GM12892 (cell line): ENCODE data around the gene C3orf52.
A peak's percentile ranks its signal among the peaks of the same experiment; 100 is the strongest.

Source experiments
- DNase-seq: peaks from one replicate; pipeline ENCODE4 v3.0.0; 2011; ENCODE audit not compliant: insufficient read length
- FAIRE-seq: peaks from 2 replicates; lab custom pipeline; 2011; peaks lifted over from hg19 to GRCh38; lab: Jason Lieb, UNC
- POLR2A ChIP-seq: IDR thresholded peaks from 2 replicates; pipeline ENCODE4 v1.6.1; 2011; ENCODE audit warnings: low read depth, low read length, control low read depth
- POLR2AphosphoS5 ChIP-seq: IDR thresholded peaks from 2 replicates; pipeline ENCODE4 v1.6.1; 2011; ENCODE audit warnings: low read depth, low read length, control low read depth
- TAF1 ChIP-seq: IDR thresholded peaks from 2 replicates; pipeline ENCODE4 v1.6.1; 2011; ENCODE audit warnings: low read depth, mild to moderate bottlenecking, control low read depth, low read length, borderline replicate concordance

The C3orf52 gene

DNA sequence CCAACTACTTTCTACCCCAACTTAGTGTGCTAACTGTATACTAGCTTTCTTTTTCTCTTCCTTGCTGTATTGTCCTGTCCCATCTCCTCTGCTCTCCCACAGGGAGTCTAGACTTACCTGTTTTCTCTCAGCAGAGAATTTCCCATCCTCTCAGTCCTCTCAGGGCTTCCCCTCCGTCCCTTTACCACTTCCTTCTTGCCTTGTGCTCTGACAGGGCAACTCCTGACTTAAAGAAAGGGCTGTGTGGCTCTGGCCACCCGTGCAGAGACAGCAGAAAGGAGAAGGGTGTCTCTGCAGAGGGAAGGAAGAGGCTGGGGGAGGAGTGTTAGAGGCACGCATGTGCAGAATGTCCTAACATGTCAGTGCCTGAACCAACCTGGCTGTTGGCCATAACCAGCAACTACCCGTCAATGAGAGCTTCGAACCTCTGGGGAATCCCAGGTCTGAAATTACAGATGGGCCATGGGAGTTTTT is 46.8 kb downstream of the C3orf52 start, which contains the start of gene GCSAM:
Gene GCSAM (minus strand): TSS at position 274 of the 474 bp plus-strand sequence. CDS start 128 bp downstream, at position 146.
- FAIRE-seq (peak; percentile 100), DNase-seq (no peak)
- TF ChIP-seq TAF1 (peak; percentile 97), POLR2AphosphoS5 (peak; percentile 94), POLR2A (peak; percentile 93)

DNA sequence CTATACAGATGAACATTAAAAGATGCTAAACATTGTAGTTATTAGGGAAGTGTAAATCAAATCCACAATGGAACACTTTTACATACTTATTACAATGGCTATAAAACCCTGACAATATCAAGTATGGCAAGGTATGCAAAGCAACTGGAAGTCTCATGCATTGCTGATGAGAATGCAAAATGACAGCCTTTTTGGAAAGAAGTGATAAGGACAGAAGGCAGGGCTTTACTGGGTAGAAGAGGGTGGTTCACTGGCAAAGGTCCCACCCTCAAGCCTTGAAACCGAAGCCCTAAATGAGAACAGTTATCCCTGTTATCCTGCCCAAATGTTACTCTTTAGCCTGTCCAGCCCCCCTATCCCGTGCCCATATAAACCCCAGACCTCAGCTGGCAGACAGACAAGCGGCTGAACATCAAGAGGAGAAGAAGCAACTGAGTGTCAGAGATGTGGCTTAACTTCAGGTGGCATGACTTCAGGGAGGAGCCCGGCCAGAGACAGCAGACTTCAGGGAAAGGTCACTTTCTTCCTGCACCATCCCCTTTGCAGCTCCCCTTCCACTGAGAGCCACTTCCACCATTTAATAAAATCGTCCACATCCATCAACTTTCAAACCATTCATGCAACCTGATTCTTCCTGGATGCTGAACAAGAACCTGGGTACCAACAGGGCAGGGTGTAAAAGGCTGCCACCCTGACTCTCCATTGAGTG is 47.6 kb downstream of the C3orf52 start:
- TF ChIP-seq POLR2A, result peak; percentile 73
- TF ChIP-seq POLR2AphosphoS5, result peak; percentile 56
- no peak for TF ChIP-seq TAF1
- no peak for FAIRE-seq
- no peak for DNase-seq

DNA sequence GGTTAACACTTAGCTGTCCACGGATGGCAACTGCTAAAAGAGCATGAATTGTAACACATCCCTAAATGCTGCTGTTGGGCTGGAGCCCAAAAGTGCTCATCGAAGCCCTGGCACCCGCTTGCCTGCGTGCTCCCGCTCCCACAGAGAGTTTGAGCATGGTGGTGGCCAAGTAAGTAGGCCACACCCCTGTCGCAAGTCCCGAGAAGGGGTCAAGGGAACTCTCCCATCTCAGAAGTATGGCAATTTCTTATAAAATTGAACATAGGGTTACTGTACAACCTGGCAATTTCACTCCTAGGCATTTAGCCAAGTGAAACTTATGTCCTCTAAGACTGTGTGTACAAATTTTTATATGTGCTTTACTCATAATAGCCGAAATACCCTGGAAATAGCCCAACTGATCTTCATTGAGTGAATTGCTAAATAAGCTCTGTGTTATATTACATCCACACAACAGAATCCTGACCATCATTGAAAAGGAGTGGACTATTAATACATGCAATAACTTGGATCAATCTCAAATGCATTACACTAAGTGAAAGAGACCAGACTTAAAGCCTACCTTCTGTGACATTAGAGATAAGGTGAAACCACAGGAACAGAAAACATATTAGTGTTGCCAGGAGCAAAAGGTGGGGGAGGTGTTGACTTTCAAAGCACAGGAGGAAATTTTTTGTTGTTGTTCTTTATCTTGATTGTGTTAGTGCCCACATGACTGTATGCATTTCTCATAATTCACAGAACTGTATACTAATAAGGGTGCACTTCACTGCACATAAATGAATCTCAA is 48.3 kb downstream of the C3orf52 start:
- TF ChIP-seq POLR2AphosphoS5 (no peak; the same call in 1 of the 2 replicates), POLR2A (peak; percentile 40)
- FAIRE-seq (peak; percentile 96), DNase-seq (no peak)

DNA sequence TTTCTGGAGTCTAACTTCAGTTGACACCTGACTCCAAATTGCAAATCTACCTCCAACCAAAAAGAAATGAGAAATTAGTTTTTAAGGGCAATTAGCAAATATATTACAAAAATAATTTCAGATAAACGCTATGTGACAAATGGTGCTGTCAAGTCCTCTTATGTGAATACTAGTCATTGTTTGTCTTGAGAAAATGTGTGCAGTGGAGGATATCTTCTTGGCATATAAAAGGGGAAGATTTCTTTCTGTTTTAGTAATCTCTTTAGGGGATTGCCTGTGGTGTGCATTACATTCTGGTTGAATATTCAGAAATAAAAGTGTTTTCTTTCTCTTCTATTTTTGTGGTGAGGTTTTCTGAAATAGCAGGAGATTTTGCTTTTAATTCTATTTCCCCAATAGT is 49.9 kb downstream of the C3orf52 start:
- DNase-seq, result no peak
- FAIRE-seq, result no peak
- no peak for TF ChIP-seq TAF1
- TF ChIP-seq POLR2A, result peak; percentile 50; the same call in 1 of the 2 replicates
- 0 out of 2 replicates have a peak, but pooled peaks have one; percentile 23 for TF ChIP-seq POLR2AphosphoS5

DNA sequence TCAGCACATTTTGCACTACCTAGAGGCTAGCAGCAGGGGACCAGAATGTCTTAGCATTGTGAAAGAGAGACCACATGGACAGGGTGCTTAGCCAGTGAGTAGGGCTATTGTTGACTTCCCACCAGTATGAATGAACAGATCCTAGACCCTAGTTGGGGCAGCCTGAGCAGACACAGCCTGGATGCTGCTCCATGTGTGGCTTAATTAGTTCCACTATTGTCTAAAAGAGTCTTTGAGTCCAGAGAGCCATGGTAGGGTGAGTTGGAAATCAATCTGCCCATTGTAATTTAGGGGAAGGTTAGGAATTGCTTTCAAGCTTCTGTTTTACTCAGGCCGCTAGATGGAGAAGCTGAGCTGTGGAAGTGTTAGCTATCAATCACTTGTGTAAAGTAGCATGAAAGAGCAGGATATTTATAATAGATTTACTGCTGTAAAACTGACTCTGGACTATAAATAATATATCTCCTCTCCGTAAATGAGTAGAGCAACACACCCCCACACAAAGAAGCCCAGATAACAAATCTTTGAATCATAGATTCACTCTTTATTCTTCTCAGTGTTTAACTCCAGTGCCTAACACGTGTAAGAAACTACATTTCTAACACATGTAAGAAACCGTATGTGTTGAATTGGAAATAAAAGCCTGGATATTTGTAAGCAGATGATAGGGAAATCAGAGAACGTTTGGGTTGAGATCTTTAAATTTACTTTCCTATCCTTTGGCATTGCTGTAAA is 50.9 kb downstream of the C3orf52 start:
- TF ChIP-seq POLR2A (peak; percentile 46; the same call in 1 of the 2 replicates), TAF1 (no peak), POLR2AphosphoS5 (peak; percentile 55; the same call in 1 of the 2 replicates)
- no peak for DNase-seq
- peak; percentile 83 for FAIRE-seq

DNA sequence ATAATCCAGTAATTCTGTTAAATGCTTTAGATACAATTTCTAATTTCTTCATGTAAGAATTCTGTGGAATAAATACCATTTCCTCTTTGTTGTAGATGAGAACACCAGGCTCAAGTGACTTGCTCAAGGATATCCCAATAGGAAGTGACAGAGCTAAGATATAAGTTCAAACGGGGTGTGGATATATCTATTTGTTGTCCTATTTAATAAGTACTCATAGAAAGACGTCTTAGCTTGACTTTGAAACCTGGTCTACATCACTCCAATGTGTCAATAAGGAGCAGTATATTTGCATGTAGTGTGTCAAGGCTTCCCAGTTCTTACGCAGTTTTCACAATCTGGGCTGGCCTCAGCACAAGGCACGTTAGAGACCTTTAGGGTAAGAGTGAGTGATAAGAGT is 51.6 kb downstream of the C3orf52 start:
- TF ChIP-seq POLR2AphosphoS5 (no peak), TAF1 (no peak)
- DNase-seq (no peak), FAIRE-seq (peak; percentile 78)

DNA sequence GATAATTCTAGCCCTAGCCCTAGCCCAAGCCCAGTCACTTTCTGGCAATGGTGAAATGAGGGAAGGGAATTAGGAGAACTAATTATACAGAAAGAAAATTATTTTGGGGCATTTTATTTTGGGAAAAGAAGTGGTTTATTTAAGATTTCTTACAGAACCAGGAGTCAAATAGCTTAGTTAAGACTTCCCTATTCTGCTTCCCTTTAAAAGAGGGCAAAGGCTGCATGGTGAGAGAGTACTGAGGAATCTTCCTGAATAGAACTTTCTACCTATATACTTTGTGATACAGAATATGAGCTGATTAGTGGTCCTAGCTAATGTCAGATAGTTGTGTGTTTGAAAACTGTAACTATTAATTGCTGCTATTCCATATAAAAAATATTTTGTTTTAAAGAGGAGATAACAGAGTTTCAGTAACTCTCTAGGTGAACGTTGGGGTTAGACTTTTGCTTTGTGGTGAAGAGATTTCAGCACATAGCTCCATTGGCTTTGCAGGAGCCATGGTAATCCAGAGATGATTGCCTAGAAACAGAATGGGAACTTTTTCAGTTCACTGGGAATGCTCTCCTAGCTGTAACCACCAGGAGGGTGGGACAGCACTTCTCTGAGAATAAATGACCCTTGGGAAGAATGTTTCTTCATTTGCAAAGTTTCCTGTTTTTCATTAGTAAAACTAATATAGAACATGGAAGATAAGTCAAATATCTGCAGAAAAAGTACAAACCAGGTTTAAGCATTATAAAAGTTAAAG is 52.2 kb downstream of the C3orf52 start:
- TF ChIP-seq POLR2AphosphoS5 (no peak), TAF1 (no peak)
- DNase-seq, result no peak
- FAIRE-seq, result peak; percentile 33

DNA sequence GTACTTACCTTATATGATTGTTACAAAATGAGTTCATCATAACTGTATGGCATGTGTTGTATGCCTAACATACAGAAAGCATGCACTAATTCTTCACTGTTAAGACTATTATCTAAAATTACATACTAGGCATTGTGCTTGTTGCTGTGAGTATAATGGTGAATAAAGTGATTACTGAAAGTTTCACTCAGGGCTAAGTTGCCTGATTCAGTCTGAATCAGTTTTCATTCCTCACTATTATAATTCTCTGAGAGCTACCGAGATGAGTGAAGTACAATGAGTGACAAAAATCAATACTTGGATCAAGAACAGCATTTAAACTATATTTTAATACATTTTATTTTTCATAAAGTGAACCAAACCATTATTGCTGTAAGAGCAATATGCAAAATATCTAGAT is 54.4 kb downstream of the C3orf52 start:
- FAIRE-seq (peak; percentile 72), DNase-seq (no peak)
- no peak for TF ChIP-seq POLR2A

DNA sequence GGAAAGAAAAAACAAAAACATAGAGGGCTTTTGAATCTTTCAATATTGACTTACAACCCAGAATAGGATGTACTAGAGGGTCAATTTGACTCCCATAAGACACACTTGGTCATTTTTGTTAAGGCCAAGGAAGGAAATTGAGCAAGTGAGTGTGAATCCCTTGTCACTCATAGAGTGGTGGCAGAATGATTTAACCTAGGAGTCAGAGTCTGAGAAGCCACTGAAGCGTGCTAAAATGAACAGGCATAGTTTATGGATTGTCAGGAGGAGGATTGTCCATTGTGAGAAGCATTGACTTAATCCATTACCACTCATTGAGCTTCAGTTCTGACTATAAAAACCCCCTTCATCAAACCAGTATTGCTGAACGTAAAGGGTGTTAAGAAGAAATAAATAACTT is 55.1 kb downstream of the C3orf52 start:
- FAIRE-seq, result peak; percentile 27
- no peak for TF ChIP-seq POLR2AphosphoS5
- TF ChIP-seq TAF1, result no peak
- TF ChIP-seq POLR2A, result no peak
- no peak for DNase-seq

DNA sequence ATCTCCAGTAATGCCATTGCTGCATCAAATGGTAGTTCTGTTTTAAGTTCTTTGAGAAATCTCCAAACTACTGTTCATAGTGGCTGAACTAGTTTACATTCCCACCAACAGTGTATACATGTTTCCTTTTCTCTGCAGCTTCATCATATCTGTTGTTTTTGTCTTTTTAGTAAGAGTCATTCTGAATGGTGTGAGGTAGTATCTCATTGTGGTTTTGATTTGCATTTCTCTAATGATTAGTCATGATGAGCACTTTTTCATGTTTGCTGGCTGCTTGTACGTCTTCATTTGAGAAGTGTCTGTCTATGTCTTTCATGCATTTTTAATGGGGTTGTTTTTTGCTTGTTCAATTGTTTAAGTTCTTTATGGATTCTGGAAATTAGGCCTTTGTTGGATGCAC is 57.1 kb downstream of the C3orf52 start:
- TF ChIP-seq POLR2AphosphoS5 (no peak), TAF1 (no peak), POLR2A (no peak)
- peak; percentile 81 for FAIRE-seq
- no peak for DNase-seq
